ENCODE data around the gene FCRL3.

Gene FCRL3

GRCh38 chr1:157652859-157653493, 47.6 kb downstream of the FCRL3 start:
- no peak for DNase-seq
- Histone ChIP-seq H3K4me3 (ENCODE audit: low read depth, low read length) (no peak overlapping the region), H3K27ac (no peak overlapping the region), H3K27me3 (ENCODE audit: insufficient read depth, low read depth, severe bottlenecking) (no peaks in the 10 kb centered on the region), H3K36me3 (no peaks in the 10 kb centered on the region), H3K9me3 (ENCODE audit: severe bottlenecking) (no peaks in the 10 kb centered on the region)
- no peak for TF ChIP-seq CTCF (IDR thresholded peaks at IDR 0.05; ENCODE audit: low read depth, low read length)

- H3K36me3 ChIP-seq, result no peaks in the 10 kb centered on the region
- no peak for TF ChIP-seq CTCF (IDR thresholded peaks at IDR 0.05; ENCODE audit: low read depth, low read length)
- no peak overlapping the region for H3K4me3 ChIP-seq (ENCODE audit: low read depth, low read length)
- no peaks in the 10 kb centered on the region for H3K27me3 ChIP-seq (ENCODE audit: insufficient read depth, low read depth, severe bottlenecking)
- no peaks in the 10 kb centered on the region for H3K9me3 ChIP-seq (ENCODE audit: severe bottlenecking)
- DNase-seq, result no peak
- no peak overlapping the region for H3K27ac ChIP-seq
Observed at GRCh38 chr1:157648317-157648716, 52.3 kb downstream of the FCRL3 start.

- Histone ChIP-seq H3K27ac (no peak overlapping the region), H3K36me3 (no peaks in the 10 kb centered on the region), H3K4me3 (ENCODE audit: low read depth, low read length) (no peak overlapping the region), H3K27me3 (ENCODE audit: insufficient read depth, low read depth, severe bottlenecking) (no peaks in the 10 kb centered on the region), H3K9me3 (ENCODE audit: severe bottlenecking) (no peaks in the 10 kb centered on the region)
- no peak for DNase-seq
- no peak for TF ChIP-seq CTCF (IDR thresholded peaks at IDR 0.05; ENCODE audit: low read depth, low read length)
Observed at GRCh38 chr1:157646144-157646543, 54.4 kb downstream of the FCRL3 start.

- no peak for TF ChIP-seq CTCF (IDR thresholded peaks at IDR 0.05; ENCODE audit: low read depth, low read length)
- H3K36me3 ChIP-seq, result no peaks in the 10 kb centered on the region
- no peak overlapping the region for H3K4me3 ChIP-seq (ENCODE audit: low read depth, low read length)
- DNase-seq, result no peak
- no peak overlapping the region for H3K27ac ChIP-seq
- no peaks in the 10 kb centered on the region for H3K9me3 ChIP-seq (ENCODE audit: severe bottlenecking)
- no peaks in the 10 kb centered on the region for H3K27me3 ChIP-seq (ENCODE audit: insufficient read depth, low read depth, severe bottlenecking)
Observed at GRCh38 chr1:157641177-157641576, 59.4 kb downstream of the FCRL3 start.

GRCh38 chr1:157639800-157640199, 60.8 kb downstream of the FCRL3 start:
- Histone ChIP-seq H3K9me3 (ENCODE audit: severe bottlenecking) (no peaks in the 10 kb centered on the region), H3K36me3 (no peaks in the 10 kb centered on the region), H3K27me3 (ENCODE audit: insufficient read depth, low read depth, severe bottlenecking) (no peaks in the 10 kb centered on the region), H3K27ac (no peak overlapping the region), H3K4me3 (ENCODE audit: low read depth, low read length) (no peak overlapping the region)
- no peak for DNase-seq
- TF ChIP-seq CTCF (IDR thresholded peaks at IDR 0.05; ENCODE audit: low read depth, low read length), result no peak

GRCh38 chr1:157628773-157629172, 71.8 kb downstream of the FCRL3 start:
- H3K4me3 ChIP-seq (ENCODE audit: low read depth, low read length), result no peak overlapping the region
- no peaks in the 10 kb centered on the region for H3K36me3 ChIP-seq
- no peak for DNase-seq
- TF ChIP-seq CTCF (IDR thresholded peaks at IDR 0.05; ENCODE audit: low read depth, low read length), result no peak
- H3K27ac ChIP-seq, result no peak overlapping the region
- no peaks in the 10 kb centered on the region for H3K27me3 ChIP-seq (ENCODE audit: insufficient read depth, low read depth, severe bottlenecking)
- H3K9me3 ChIP-seq (ENCODE audit: severe bottlenecking), result no peaks in the 10 kb centered on the region

Measured in WERI-Rb-1 (cell line).